ENCODE results near the gene HAND1.

Gene HAND1

GRCh38 chr5:154511984-154512383 is 34.0 kb upstream of the HAND1 start:
- H3K36me3 ChIP-seq (ENCODE audit: insufficient read depth, low read length): no peaks in the 10 kb centered on the region
- TF ChIP-seq POLR2AphosphoS5 (IDR thresholded peaks at IDR 0.05; ENCODE audit: borderline replicate concordance, low read depth, low read length) (no peak), FOXP2 (optimal IDR thresholded peaks at IDR 0.05; ENCODE audit: control extremely low read depth, extremely low read length, insufficient read depth) (no peak), EZH2 (IDR thresholded peaks at IDR 0.05) (no peak)
- H3K27ac ChIP-seq: no peak overlapping the region
- no peak for DNase-seq (ENCODE audit: low read depth, low spot score)
- no peaks in the 10 kb centered on the region for H3K9me3 ChIP-seq (ENCODE audit: low read depth, low read length)
- H3K9ac ChIP-seq (ENCODE audit: insufficient read length): no peak overlapping the region
- H3K4me3 ChIP-seq: no peak overlapping the region

- Histone ChIP-seq H3K9ac (ENCODE audit: insufficient read length) (no peak overlapping the region), H3K4me3 (no peak overlapping the region), H3K27ac (no peak overlapping the region), H3K9me3 (ENCODE audit: low read depth, low read length) (no peaks in the 10 kb centered on the region), H3K36me3 (ENCODE audit: insufficient read depth, low read length) (no peaks in the 10 kb centered on the region)
- DNase-seq (ENCODE audit: low read depth, low spot score): no peak
- TF ChIP-seq EZH2 (IDR thresholded peaks at IDR 0.05): no peak
These were observed 31.9 kb upstream of the HAND1 start for GRCh38 chr5:154509784-154510555.

- Histone ChIP-seq H3K9me3 (ENCODE audit: low read depth, low read length) (no peaks in the 10 kb centered on the region), H3K27ac (no peak overlapping the region), H3K9ac (ENCODE audit: insufficient read length) (no peak overlapping the region), H3K36me3 (ENCODE audit: insufficient read depth, low read length) (no peaks in the 10 kb centered on the region), H3K4me3 (no peak overlapping the region)
- no peak for DNase-seq (ENCODE audit: low read depth, low spot score)
- TF ChIP-seq POLR2AphosphoS5 (IDR thresholded peaks at IDR 0.05; ENCODE audit: borderline replicate concordance, low read depth, low read length) (no peak), EZH2 (IDR thresholded peaks at IDR 0.05) (no peak), FOXP2 (optimal IDR thresholded peaks at IDR 0.05; ENCODE audit: control extremely low read depth, extremely low read length, insufficient read depth) (no peak)
These were observed 30.1 kb upstream of the HAND1 start for GRCh38 chr5:154508114-154508513.

- no peak for DNase-seq (ENCODE audit: low read depth, low spot score)
- Histone ChIP-seq H3K9ac (ENCODE audit: insufficient read length) (no peak overlapping the region), H3K4me3 (no peak overlapping the region), H3K27ac (no peak overlapping the region), H3K9me3 (ENCODE audit: low read depth, low read length) (no peaks in the 10 kb centered on the region), H3K36me3 (ENCODE audit: insufficient read depth, low read length) (no peaks in the 10 kb centered on the region)
- TF ChIP-seq EZH2 (IDR thresholded peaks at IDR 0.05) (no peak), POLR2AphosphoS5 (IDR thresholded peaks at IDR 0.05; ENCODE audit: borderline replicate concordance, low read depth, low read length) (no peak), FOXP2 (optimal IDR thresholded peaks at IDR 0.05; ENCODE audit: control extremely low read depth, extremely low read length, insufficient read depth) (no peak)
These were observed 28.7 kb upstream of the HAND1 start for GRCh38 chr5:154506716-154507080.

GRCh38 chr5:154506049-154506715 is 28.2 kb upstream of the HAND1 start:
- H3K27ac ChIP-seq: no peak overlapping the region
- no peak overlapping the region for H3K4me3 ChIP-seq
- no peaks in the 10 kb centered on the region for H3K9me3 ChIP-seq (ENCODE audit: low read depth, low read length)
- DNase-seq (ENCODE audit: low read depth, low spot score): no peak
- TF ChIP-seq POLR2AphosphoS5 (IDR thresholded peaks at IDR 0.05; ENCODE audit: borderline replicate concordance, low read depth, low read length) (no peak), EZH2 (IDR thresholded peaks at IDR 0.05) (no peak), FOXP2 (optimal IDR thresholded peaks at IDR 0.05; ENCODE audit: control extremely low read depth, extremely low read length, insufficient read depth) (no peak)
- no peak overlapping the region for H3K9ac ChIP-seq (ENCODE audit: insufficient read length)
- H3K36me3 ChIP-seq (ENCODE audit: insufficient read depth, low read length): no peaks in the 10 kb centered on the region

GRCh38 chr5:154505567-154505966 is 27.5 kb upstream of the HAND1 start:
- no peak for TF ChIP-seq EZH2 (IDR thresholded peaks at IDR 0.05)
- no peak overlapping the region for H3K27ac ChIP-seq
- no peaks in the 10 kb centered on the region for H3K9me3 ChIP-seq (ENCODE audit: low read depth, low read length)
- H3K36me3 ChIP-seq (ENCODE audit: insufficient read depth, low read length): no peaks in the 10 kb centered on the region
- H3K9ac ChIP-seq (ENCODE audit: insufficient read length): no peak overlapping the region
- no peak overlapping the region for H3K4me3 ChIP-seq
- DNase-seq (ENCODE audit: low read depth, low spot score): no peak

- no peak for TF ChIP-seq EZH2 (IDR thresholded peaks at IDR 0.05)
- TF ChIP-seq POLR2AphosphoS5 (IDR thresholded peaks at IDR 0.05; ENCODE audit: borderline replicate concordance, low read depth, low read length): no peak
- TF ChIP-seq FOXP2 (optimal IDR thresholded peaks at IDR 0.05; ENCODE audit: control extremely low read depth, extremely low read length, insufficient read depth): no peak
- H3K27ac ChIP-seq: no peak overlapping the region
- H3K36me3 ChIP-seq (ENCODE audit: insufficient read depth, low read length): no peaks in the 10 kb centered on the region
- H3K4me3 ChIP-seq: no peak overlapping the region
- DNase-seq (ENCODE audit: low read depth, low spot score): no peak
- H3K9ac ChIP-seq (ENCODE audit: insufficient read length): no peak overlapping the region
- no peaks in the 10 kb centered on the region for H3K9me3 ChIP-seq (ENCODE audit: low read depth, low read length)
These were observed 25.6 kb upstream of the HAND1 start for GRCh38 chr5:154503698-154504039.

- Histone ChIP-seq H3K9ac (ENCODE audit: insufficient read length) (no peak overlapping the region), H3K9me3 (ENCODE audit: low read depth, low read length) (no peaks in the 10 kb centered on the region), H3K27ac (no peak overlapping the region), H3K36me3 (ENCODE audit: insufficient read depth, low read length) (no peaks in the 10 kb centered on the region), H3K4me3 (no peak overlapping the region)
- TF ChIP-seq EZH2 (IDR thresholded peaks at IDR 0.05) (no peak), FOXP2 (optimal IDR thresholded peaks at IDR 0.05; ENCODE audit: control extremely low read depth, extremely low read length, insufficient read depth) (no peak), POLR2AphosphoS5 (IDR thresholded peaks at IDR 0.05; ENCODE audit: borderline replicate concordance, low read depth, low read length) (no peak)
- no peak for DNase-seq (ENCODE audit: low read depth, low spot score)
These were observed 24.2 kb upstream of the HAND1 start for GRCh38 chr5:154502180-154502579.

GRCh38 chr5:154501566-154501965 is 23.5 kb upstream of the HAND1 start:
- Histone ChIP-seq H3K4me3 (no peak overlapping the region), H3K9me3 (ENCODE audit: low read depth, low read length) (no peaks in the 10 kb centered on the region), H3K27ac (no peak overlapping the region), H3K9ac (ENCODE audit: insufficient read length) (no peak overlapping the region), H3K36me3 (ENCODE audit: insufficient read depth, low read length) (no peaks in the 10 kb centered on the region)
- no peak for TF ChIP-seq EZH2 (IDR thresholded peaks at IDR 0.05)
- no peak for TF ChIP-seq FOXP2 (optimal IDR thresholded peaks at IDR 0.05; ENCODE audit: control extremely low read depth, extremely low read length, insufficient read depth)
- no peak for TF ChIP-seq POLR2AphosphoS5 (IDR thresholded peaks at IDR 0.05; ENCODE audit: borderline replicate concordance, low read depth, low read length)
- no peak for DNase-seq (ENCODE audit: low read depth, low spot score)
